GM21367 (cell line): ENCODE measurements around the gene STK16.

Experiments
- ATAC-seq: cut with Tn5 transposase; IDR thresholded peaks from one replicate; pipeline ENCODE4 v1.9.1; 2021; ENCODE audit not compliant: unreplicated experiment

STK16 gene

DNA sequence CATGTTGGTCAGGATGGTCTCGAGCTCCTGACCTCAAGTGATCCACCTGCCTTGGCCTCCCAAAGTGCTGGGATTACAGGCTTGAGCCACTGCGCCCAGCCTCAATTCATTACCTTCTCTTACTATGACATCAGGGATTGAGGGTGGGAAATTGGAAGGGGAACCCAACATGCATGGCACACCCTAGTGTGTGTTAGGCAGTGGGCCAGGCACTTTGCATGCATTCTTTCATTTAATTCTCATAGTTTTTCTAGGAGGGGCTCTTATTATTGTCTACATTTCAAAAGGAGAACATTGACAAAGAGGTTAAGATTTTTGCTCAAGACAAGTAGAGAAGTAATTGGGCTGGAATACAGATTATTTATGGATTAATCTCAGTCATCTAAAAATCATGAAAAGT, 23.0 kb downstream of the STK16 start:
- no peak for ATAC-seq

DNA sequence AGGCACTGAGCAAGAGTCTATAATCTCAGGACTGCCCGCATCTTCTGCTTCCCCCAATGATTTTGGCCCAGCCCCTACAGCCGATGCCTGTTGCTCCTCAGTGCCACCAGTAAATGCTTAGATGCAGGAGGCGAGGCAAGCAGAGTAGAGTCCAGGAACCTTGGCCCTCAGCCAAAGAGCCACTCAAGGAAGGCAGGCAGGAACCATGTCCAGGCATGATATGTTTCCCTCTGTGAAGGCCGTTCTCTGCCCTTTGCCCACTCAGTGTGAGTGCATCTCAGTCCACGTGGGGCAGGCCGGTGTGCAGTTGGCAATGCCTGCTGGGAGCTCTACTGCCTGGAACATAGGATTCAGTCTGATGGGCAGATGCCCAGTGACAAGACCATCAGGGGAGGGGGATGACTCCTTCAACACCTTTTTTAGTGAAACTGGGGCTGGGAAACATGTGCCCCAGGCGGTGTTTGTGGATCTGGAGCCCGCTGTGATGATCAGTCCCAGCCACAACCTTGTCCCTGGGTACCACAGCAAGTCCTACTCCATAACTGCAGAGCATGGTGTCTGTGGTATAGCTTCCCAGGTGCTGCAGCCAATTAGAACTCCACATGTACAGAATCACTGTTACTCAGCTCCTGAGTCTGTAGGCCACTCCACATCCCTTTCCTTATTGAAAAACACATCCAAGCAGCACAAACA, 24.2 kb downstream of the STK16 start:
- no peak for ATAC-seq

DNA sequence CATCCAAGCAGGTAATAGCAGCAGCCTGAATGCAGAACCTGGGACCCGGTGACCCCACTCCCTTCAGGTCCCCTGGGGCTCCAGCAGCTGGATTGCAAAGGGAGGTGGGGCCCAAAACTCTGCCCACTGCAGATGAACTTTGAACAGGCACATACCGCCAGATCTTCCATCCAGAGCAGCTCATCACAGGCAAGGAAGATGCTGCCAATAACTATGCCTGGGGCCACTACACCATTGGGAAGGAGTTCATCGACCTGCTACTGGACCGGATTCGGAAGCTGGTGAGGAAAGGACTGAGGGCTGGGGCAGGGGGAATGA, 24.7 kb downstream of the STK16 start:
- ATAC-seq: no peak

DNA sequence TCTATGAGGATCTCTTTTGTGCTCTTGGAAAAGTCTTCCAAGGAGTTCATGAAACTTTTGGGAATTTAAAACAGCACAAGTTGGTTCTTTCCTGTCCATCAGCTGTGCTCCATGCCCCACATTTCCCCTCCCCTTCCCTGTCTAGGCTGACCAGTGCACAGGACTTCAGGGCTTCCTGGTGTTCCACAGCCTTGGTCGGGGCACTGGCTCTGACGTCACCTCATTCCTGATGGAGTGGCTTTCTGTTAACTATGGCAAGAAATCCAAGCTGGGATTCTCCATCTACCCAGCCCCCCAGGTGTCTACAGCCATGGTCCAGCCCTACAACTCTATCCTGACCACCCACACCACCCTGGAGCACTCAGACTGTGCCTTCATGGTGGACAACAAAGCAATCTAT, 25.7 kb downstream of the STK16 start:
- ATAC-seq: no peak

DNA sequence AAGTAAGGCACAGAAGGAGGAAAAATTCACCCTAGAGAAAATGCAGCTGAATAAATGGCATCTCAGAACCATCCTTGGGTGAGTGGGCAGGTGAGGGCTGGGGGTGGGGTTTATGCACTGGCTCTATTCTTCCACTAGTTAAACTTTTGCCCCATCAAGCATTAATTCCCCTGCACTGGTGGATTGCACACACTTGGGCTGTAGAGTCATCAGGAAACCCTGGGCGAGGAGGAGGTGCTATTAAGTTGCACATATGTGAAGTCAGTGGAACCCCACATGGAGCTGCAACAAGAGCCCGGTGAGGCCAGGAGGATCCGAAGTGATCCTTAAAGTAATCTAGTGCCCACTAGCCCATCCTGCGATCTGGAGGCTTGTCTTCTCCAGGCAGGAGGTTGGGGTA, 27.1 kb downstream of the STK16 start:
- no peak for ATAC-seq

DNA sequence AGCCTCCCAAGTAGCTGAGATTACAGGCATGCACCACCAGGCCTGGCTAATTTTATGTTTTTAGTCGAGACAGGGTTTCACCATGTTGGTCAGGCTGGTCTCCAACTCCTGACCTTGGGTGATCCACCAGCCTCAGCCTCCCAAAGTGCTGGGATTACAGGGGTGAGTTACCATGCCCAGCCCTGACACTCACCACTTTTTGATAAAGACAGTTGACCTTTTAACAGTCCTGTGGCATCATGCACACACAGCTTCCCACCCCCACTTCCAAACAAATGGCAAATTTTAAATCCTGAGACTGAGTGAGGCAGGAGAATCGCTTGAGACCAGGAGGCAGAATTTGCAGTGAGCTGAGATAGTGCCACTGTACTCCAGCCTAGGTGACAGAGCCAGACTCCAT, 27.7 kb downstream of the STK16 start:
- ATAC-seq: no peak

DNA sequence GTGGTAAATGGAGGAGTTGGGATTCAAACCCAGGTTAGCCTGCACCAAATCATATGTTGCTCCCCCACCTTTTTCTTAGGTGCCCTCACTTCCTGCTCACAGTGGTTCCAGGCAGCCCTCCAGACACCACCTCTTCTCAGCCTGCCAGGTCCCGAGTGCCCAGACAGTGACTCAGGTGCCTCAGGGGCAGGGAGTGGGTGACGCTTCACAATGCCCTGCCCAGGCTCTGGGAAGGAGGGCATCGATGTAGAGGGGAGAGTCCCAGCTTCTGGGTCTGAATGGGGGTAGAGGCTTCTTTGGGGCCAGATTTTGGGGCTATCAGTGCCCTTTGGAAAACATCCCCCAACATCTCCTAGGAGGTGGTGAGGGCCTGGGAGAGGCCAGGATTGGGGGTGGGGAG, 28.7 kb downstream of the STK16 start:
- no peak for ATAC-seq

DNA sequence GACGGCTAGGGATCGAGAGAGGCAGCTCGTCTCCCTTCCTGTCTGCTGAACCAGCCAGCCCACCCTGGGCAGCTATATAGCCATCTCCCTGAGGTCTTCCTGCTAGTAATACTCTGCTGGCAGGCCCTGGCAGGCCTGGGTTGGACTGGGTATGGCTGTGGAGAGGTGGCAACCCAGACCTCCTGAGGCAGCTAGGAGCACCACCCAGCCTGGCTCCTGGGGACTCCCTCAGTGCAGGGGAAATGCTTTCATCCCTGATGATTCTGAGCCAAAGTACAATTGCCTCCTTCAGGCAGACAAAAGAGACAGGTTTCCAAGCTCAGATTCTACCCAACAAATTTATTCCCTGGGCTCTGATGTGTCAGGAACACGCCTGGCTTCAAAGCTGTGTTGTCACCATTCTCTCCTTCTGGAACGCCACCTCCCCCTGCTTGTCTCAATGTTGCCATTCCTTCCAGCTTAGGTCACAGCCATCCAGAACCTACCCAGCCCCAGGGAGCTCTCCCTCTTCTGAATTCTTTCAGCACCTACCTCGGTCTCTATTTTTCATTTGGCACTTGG, 29.2 kb downstream of the STK16 start:
- ATAC-seq: no peak

DNA sequence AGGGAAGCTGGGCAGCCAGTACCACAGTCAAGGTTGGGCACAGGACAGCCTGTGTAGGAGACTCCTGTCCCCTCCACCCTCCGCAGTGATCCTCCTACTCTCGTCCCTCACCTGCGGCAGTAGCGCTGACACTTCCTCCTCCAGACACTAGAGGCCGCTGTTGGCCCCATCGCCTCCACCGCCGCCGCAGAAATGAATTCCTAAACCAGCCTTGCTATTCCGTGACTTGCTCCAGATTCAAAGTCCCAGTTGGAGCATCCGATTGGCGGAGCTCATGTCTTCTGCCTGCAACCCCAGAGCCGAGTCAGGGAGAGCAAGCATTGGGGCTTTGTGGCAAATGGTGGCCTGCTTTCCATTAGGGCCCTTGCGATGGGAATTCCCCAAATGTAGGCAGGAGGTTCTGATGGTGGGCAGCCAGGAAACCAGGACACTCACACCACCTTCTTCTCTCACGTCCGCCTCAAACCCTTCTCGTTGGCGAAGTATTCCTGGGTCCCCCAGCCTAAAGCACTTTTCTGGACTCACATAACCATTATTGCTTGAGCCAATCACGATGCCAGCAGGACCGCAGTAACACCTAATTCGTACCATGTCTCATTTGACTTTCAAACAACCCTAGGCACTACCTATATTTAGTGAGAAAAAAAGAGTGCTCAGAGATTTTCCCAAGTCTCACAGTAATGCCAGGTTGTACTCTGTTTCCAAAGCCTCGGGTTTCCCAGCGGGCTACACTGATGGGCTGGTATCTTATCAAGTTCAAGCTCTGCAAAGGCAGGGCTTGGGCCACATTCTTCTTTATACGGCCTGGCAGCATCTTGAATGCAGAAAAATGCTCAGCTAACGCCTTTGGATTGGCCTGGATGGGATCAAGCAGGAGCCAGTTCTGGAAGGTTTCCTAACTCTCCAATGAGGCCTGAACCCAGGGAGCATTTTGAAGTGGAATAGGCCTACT, 32.7 kb downstream of the STK16 start:
- ATAC-seq: peak; percentile 18

DNA sequence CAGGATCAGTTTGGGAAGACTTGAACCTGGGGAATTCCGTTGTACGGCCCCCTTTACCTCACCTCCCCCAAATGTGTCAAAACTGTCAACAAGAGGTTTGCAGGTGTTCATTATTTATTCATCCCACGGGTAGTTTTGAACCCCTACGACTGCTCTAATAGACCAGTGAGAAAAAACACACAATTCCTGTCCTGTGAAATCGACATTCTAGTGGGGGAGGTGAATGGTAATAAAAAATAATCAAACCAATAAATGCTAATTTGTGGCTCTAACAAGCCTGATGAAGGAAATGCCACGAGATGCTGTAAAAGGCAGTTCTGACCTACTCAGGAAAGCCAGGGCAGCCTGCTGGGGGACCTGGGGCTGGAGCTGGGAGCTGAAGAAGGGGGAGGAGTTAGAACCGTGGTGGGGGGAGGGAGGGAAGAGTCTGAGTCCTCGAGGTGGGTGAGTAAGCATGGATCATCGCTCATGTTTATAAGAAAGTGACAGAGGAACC, 33.4 kb downstream of the STK16 start:
- no peak for ATAC-seq

DNA sequence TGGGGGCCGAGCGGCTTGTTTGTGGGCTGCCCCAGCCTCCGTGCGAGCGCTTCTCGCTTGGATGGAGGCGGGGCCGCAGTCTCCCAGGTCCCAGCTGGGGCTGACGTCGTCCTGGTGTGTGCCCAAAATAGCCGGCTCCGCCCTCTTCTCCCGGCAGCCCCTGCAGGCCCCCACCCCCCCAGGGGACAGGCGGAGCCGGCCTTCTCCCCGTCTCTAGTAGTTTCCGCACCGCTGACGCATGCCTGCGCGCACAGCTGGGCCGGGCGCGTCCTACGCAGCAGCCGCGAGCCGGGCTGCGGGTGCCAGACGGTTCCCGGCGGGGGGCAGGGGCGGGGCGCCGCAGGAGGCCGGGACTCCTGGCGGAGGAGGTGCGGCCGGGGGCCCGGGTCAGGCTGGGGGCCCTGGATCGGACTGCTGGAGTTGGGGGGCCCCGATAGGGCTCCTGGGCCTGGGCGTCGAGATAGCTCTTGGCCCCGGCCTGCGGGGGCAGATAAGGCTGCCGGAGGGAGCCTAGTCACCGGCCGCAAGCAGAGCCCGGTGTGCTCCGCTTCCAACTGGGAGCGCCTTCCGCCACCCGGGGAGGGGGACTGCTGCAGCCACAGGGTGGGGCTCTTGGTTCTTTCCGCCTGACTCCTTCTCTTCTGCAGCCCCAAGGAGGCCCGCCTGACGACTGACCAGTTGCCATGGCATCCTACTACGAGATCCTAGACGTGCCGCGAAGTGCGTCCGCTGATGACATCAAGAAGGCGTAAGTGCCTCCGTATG, 34.1 kb downstream of the STK16 start, which contains the start of gene DNAJB2:
TSS of gene DNAJB2 (plus strand) at position 216 of the 765 bp plus-strand sequence. CDS start at position 684, 468 bp downstream.
- ATAC-seq: peak; percentile 80

DNA sequence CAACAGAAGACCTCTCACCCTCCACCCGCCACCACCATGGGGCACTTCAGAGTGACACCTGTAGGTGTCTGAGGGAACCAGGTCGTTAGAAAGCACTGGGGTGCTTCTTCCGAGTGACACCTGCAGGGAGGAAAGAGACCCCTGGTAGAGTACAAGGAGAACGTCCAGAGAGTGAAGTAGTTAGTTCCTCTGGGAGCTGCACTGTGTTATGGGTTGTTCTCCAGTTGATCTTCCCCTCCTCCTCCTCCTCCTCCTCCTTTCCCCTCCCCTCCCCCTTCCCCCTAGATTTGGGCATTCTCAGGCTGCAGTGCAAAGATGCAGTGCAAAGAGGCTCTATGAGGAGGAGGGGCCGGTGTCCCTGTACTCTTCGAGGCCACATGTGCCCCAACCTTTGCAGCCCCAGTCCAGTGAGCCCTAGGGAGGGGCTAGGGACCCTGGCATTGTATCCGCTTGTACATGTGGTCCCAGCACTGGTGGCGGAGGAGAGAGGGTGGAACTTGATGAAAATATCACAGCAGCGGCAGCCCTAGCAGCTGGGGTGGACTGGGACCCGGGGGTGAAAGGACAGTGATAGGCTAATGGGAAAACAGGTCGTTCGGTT, 34.7 kb downstream of the STK16 start:
- no peak for ATAC-seq

DNA sequence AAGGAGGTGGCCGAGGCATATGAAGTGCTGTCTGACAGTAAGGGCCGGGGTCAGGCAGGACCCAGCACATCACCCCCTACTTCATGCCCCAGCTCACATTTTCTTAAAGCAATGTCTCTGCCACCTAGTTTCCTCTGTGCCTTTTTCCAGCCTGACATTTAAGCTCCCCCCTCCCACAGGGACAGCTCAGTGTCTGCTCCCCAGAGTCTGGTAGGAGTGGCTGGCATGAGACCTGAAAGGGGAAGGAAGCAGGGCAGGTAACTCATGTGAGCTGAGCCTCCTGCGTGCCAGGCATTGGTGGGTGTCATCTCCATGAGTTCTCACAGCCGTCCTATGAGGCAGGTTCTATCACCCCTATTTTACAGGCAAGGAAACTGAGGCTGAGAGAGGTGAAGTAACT, 35.4 kb downstream of the STK16 start:
- ATAC-seq: no peak

DNA sequence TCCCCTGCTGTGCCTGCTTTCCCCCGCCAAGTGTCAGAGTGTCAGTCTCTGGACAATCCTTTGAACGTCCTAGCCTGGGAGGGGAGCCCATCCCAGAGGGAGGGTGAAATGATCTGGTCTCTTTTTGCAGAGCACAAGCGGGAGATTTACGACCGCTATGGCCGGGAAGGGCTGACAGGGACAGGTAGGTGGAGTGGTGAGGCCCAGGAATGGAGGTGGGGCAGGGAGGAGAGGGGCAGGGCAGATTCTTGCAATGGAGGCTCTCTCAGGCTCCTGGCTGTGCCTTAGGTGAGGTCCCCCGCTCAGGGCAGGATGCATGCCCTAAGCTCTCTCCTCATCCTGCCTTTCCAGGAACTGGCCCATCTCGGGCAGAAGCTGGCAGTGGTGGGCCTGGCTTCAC, 36.3 kb downstream of the STK16 start:
- ATAC-seq: no peak

DNA sequence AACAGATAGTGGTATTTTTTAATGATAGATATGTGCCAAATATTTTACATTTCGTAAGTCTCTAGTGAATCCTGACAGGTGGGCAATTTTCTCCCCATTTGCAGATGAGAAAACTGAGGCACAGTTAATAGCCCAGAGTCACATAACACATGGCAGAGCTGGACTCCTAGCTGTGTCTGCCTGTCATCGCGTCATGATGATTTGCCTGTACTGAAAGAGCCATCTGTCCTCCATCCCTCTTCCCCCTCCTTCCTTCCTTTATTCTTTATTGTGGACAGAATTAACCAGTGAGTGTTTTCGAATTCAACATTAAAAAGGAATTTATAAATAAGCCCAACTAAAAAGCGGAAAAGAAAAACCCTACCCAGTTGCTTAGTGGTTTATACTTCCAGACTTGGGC, 37.1 kb downstream of the STK16 start:
- ATAC-seq: no peak

DNA sequence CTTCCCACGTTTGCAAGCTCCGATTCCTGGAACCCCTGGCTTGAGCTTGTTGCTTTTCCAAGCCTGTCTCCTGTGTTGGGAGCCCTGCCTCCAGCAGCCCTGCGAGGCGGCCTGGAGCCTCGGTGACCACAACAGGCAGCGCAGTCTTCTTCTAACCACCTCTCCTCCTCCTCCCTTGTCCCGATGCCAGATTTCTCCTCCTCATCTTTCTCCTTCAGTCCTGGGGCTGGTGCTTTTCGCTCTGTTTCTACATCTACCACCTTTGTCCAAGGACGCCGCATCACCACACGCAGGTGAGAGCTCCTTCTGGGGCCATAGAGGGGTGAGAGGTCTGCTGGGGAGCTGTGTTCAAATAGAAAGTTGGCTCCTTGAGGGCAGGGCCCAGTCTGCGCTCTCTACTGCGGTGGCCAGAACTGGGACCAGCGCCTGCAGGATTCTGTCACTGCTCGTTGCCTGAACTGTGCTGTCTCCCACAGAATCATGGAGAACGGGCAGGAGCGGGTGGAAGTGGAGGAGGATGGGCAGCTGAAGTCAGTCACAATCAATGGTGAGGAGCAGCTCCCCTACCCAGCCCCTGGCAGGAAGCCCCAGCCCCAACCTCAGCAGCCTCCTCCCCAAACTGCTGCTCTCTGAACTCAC, 37.8 kb downstream of the STK16 start:
- ATAC-seq: no peak

DNA sequence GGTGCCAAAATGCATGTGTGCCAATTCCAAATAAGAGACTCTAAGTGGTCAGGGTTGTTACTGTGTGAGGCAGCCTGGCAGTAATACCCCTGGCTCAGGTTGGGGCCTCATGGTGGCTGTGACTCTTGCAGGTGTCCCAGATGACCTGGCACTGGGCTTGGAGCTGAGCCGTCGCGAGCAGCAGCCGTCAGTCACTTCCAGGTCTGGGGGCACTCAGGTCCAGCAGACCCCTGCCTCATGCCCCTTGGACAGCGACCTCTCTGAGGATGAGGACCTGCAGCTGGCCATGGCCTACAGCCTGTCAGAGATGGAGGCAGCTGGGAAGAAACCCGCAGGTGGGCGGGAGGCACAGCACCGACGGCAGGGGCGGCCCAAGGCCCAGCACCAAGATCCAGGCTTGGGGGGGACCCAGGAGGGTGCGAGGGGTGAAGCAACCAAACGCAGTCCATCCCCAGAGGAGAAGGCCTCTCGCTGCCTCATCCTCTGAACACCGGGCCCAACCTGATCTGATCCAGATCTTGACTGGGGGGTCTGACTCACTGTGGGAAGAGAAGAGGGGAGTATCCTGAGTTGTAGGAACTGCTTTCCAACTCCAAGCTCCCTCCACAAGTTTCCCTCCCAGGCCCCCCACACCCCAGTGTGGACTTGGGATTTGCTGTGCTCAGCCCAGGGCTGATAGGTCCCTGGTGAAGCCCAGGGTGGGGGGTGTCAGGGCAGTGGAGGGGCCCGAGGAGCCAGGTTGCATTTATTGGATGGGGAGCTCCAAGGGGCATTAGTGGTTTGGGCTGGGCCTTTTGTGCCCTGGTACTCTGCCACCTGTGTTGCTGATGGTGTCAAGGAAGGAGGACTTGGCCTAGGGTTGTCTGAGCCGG, 39.5 kb downstream of the STK16 start:
- no peak for ATAC-seq

DNA sequence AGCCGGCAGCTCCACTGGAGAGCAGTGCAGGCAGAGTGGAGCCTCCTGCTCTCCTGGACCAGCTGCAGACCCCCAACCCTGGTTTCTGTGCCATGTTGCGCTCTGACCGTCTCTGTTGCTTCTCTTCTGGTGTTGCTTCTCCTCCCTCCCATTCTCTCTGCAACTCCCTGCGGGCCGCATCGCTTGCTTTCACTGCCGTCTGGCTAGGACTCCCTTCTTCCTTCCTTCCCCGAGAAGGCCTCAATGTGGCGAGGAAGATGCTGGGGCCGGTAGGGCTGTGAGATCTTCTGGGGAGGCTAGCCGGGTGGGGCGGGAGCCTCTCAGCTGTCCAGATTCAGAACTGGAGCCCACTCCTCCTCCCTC, 40.1 kb downstream of the STK16 start:
- no peak for ATAC-seq

DNA sequence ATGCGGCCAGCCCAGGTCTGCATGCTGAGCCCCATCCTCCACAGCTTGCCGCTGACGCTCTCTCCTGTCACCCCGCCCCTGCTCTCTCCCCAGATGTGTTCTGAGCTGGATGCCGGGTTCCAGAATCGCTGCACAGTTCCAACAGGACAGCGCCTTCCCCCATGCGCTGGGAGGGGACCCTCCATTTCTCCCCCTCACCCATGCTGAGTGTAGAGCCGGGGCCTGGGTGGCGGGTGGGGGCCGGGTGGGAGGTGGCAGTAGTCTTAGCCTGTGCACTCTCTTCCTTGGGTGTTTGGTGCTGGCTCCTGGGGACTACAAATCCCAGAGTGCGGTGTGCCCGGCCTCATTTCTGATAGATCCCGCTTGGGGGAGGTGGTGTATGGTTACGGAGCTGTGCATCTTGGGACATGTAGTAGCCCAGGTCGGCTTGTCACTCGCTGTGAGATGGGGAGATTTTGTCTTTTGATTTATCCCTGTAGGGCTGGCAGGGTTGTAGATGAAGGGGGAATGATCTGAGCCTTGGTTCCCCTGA, 40.7 kb downstream of the STK16 start:
- no peak for ATAC-seq
